Fibroblast of lung (primary cell): ENCODE measurements around the gene ELMO1.

ENCODE experiments used
- CTCF ChIP-seq, 2 donors: IDR thresholded peaks in 1 of 2; conservative IDR thresholded peaks in 1 of 2; 1 replicate in 1 of 2; 2 replicates in 1 of 2; pipeline ENCODE4 v1.5.1; 2011 to 2012; ENCODE audit warnings: low read length in 2 of 2, control low read depth in 1 of 2, inconsistent platforms in 1 of 2, low read depth in 1 of 2, mild to moderate bottlenecking in 1 of 2
- EZH2 ChIP-seq: IDR thresholded peaks from 2 replicates; pipeline ENCODE4 v1.5.1; 2012; ENCODE audit warnings: low read length, control low read depth, mild to moderate bottlenecking; ENCODE audit errors: missing control alignments

- TF ChIP-seq CTCF (conservative IDR thresholded peaks at IDR 0.05 in 1 of 2, IDR thresholded peaks at IDR 0.05 in 1 of 2; ENCODE audit: low read depth in 1 of 2, low read length in 2 of 2) (no peak), EZH2 (no peak)
Measured at GRCh38 chr7:36896956-36897590, 551.6 kb downstream of the ELMO1 start.
